HK-2 (cell line): ENCODE measurements around the gene SERPINE1.
"Not testable (repeated sequence)": the region's sequence is repeated elsewhere in the genome, so short reads cannot be mapped to it uniquely, and the experiment has no call there.

ENCODE experiments used
- DNase-seq: peaks from one replicate; pipeline ENCODE4 v3.0.0-alpha.2; 2018; ENCODE audit not compliant: unreplicated experiment

The SERPINE1 gene

GRCh38 chr7:101122933-101123702 is 3.8 kb upstream of the SERPINE1 start:
- DNase-seq: no peak

- DNase-seq: no peak
These were observed 3.2 kb upstream of the SERPINE1 start for GRCh38 chr7:101123703-101124068.

- no peak for DNase-seq
These were observed 2.4 kb upstream of the SERPINE1 start for GRCh38 chr7:101124376-101125056.

- DNase-seq: peak; percentile 88
These were observed 784 bp upstream of the SERPINE1 start for GRCh38 chr7:101125989-101126650.

- no peak for DNase-seq
These were observed 646 bp downstream of the SERPINE1 start for GRCh38 chr7:101127460-101128039.

GRCh38 chr7:101128040-101128834 is 1.3 kb downstream of the SERPINE1 start:
- DNase-seq: no peak

- DNase-seq: no peak
These were observed 2.8 kb downstream of the SERPINE1 start for GRCh38 chr7:101129603-101130117.

- DNase-seq: not testable (repeated sequence)
These were observed 6.0 kb downstream of the SERPINE1 start for GRCh38 chr7:101132626-101133600.

- DNase-seq: no peak
These were observed 6.9 kb downstream of the SERPINE1 start for GRCh38 chr7:101133621-101134398.

- DNase-seq: no peak
These were observed 7.6 kb downstream of the SERPINE1 start for GRCh38 chr7:101134399-101134980.

- no peak for DNase-seq
These were observed 10.8 kb downstream of the SERPINE1 start for GRCh38 chr7:101137651-101138212.

GRCh38 chr7:101138213-101138870 is 11.4 kb downstream of the SERPINE1 start:
- DNase-seq: peak; percentile 92

GRCh38 chr7:101140339-101140699 is 13.4 kb downstream of the SERPINE1 start:
- DNase-seq: no peak

- DNase-seq: no peak
These were observed 14.0 kb downstream of the SERPINE1 start for GRCh38 chr7:101140746-101141382.

- no peak for DNase-seq
These were observed 25.2 kb downstream of the SERPINE1 start for GRCh38 chr7:101151908-101152651.

GRCh38 chr7:101153969-101154692 is 27.2 kb downstream of the SERPINE1 start, which contains the start of gene AP1S1:
AP1S1 (plus strand) TSS chr7:101154476; CDS start chr7:101154515, 39 bp downstream.
- DNase-seq: peak; percentile 97
